GM18909 (cell line): ENCODE data around the gene NXPE4.
"Not testable (repeated sequence)": the region's sequence is repeated elsewhere in the genome, so short reads cannot be mapped to it uniquely, and the experiment has no call there.

ENCODE experiments used
- ATAC-seq: cut with Tn5 transposase; IDR thresholded peaks from one replicate; pipeline ENCODE4 v1.9.1; 2021; ENCODE audit warnings: mild to moderate bottlenecking; ENCODE audit not compliant: unreplicated experiment, poor library complexity

The NXPE4 gene

GRCh38 chr11:114595571-114595970, at the start of gene NXPE4:
Gene NXPE4 (minus strand): TSS chr11:114595786. CDS start chr11:114594759, 1,027 bp downstream.
- no peak for ATAC-seq

- ATAC-seq, result not testable (repeated sequence)
Observed at GRCh38 chr11:114639440-114639839, 43.9 kb upstream of the NXPE4 start.

- not testable (repeated sequence) for ATAC-seq
Observed at GRCh38 chr11:114631445-114631965, 35.9 kb upstream of the NXPE4 start.

- no peak for ATAC-seq
Observed at GRCh38 chr11:114625294-114625693, 29.7 kb upstream of the NXPE4 start.

GRCh38 chr11:114624455-114625207, 29.0 kb upstream of the NXPE4 start:
- ATAC-seq, result no peak

GRCh38 chr11:114623720-114624119, 28.1 kb upstream of the NXPE4 start:
- ATAC-seq, result no peak

- no peak for ATAC-seq
Observed at GRCh38 chr11:114622858-114623257, 27.3 kb upstream of the NXPE4 start.

- no peak for ATAC-seq
Observed at GRCh38 chr11:114621950-114622809, 26.6 kb upstream of the NXPE4 start.

- ATAC-seq, result no peak
Observed at GRCh38 chr11:114621072-114621471, 25.5 kb upstream of the NXPE4 start.

- ATAC-seq, result no peak
Observed at GRCh38 chr11:114619659-114620173, 24.1 kb upstream of the NXPE4 start.

- no peak for ATAC-seq
Observed at GRCh38 chr11:114618139-114618538, 22.6 kb upstream of the NXPE4 start.

GRCh38 chr11:114617157-114618124, 21.9 kb upstream of the NXPE4 start:
- no peak for ATAC-seq

GRCh38 chr11:114616516-114616915, 20.9 kb upstream of the NXPE4 start:
- no peak for ATAC-seq

- no peak for ATAC-seq
Observed at GRCh38 chr11:114615448-114616361, 20.1 kb upstream of the NXPE4 start.

- no peak for ATAC-seq
Observed at GRCh38 chr11:114614127-114614720, 18.6 kb upstream of the NXPE4 start.

GRCh38 chr11:114613094-114613493, 17.5 kb upstream of the NXPE4 start:
- not testable (repeated sequence) for ATAC-seq

- ATAC-seq, result no peak
Observed at GRCh38 chr11:114612686-114613085, 17.1 kb upstream of the NXPE4 start.

GRCh38 chr11:114612199-114612598, 16.6 kb upstream of the NXPE4 start:
- ATAC-seq, result not testable (repeated sequence)
